Measurements from ENCODE around the gene RAB36.

RAB36 gene

DNA sequence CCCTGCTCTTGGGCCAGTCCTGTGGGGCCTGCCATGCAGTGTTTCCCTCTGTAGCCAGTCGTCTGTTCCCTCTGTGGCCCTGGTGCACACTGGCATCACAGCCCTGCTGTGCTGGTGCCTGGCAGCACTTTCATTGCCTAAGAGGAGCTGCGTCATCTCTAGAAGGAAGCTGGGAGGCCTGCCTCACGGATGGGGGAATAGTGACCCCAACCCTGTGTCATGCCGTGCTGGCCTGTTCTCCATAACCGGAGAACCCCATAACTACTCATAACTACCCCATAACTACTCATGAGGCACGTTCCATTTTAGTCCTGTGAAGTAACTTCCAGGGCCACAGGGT is 14.0 kb downstream of the RAB36 start:
- TF ChIP-seq, protein P1, sequence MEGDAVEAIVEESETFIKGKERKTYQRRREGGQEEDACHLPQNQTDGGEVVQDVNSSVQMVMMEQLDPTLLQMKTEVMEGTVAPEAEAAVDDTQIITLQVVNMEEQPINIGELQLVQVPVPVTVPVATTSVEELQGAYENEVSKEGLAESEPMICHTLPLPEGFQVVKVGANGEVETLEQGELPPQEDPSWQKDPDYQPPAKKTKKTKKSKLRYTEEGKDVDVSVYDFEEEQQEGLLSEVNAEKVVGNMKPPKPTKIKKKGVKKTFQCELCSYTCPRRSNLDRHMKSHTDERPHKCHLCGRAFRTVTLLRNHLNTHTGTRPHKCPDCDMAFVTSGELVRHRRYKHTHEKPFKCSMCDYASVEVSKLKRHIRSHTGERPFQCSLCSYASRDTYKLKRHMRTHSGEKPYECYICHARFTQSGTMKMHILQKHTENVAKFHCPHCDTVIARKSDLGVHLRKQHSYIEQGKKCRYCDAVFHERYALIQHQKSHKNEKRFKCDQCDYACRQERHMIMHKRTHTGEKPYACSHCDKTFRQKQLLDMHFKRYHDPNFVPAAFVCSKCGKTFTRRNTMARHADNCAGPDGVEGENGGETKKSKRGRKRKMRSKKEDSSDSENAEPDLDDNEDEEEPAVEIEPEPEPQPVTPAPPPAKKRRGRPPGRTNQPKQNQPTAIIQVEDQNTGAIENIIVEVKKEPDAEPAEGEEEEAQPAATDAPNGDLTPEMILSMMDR (IDR thresholded peaks at IDR 0.05; ENCODE audit: control insufficient read depth, insufficient read depth, low read depth, low read length, missing control alignments), result no peak
- no peak overlapping the region for H3K4me3 ChIP-seq (ENCODE audit: control insufficient read depth, low read depth, low read length)
- no peak for DNase-seq (ENCODE audit: low read depth)

- no peak overlapping the region for H3K4me3 ChIP-seq (ENCODE audit: control insufficient read depth, low read depth, low read length)
- TF ChIP-seq, protein P1 (IDR thresholded peaks at IDR 0.05; ENCODE audit: control insufficient read depth, insufficient read depth, low read depth, low read length, missing control alignments), result no peak
- DNase-seq (ENCODE audit: low read depth), result no peak
Measured at GRCh38 chr22:23161029-23161428, 15.8 kb downstream of the RAB36 start.

GRCh38 chr22:23161574-23161973 is 16.3 kb downstream of the RAB36 start:
- TF ChIP-seq, protein P1 (IDR thresholded peaks at IDR 0.05; ENCODE audit: control insufficient read depth, insufficient read depth, low read depth, low read length, missing control alignments), result no peak
- no peak for DNase-seq (ENCODE audit: low read depth)
- H3K4me3 ChIP-seq (ENCODE audit: control insufficient read depth, low read depth, low read length), result no peak overlapping the region

DNA sequence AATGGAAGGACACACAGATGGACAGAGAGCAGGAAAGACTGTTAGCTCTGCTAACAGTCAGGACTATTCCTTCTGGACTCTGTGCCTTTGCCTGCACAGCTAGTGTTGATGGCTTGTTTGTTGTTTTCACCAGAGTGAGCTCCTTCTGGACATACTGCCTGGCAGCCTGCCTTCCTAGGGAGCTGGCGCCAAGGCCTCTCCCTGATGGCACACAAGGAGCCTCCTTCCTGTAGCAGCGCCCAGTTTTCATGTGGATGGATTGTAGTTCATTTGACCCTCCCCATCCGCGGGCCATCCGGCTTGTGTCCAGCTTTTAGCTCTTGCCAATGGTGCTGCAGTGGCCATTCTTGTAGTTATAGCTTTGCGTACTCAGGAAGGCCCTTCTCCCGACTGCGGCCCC is 18.4 kb downstream of the RAB36 start:
- TF ChIP-seq, protein P1 (IDR thresholded peaks at IDR 0.05; ENCODE audit: control insufficient read depth, insufficient read depth, low read depth, low read length, missing control alignments), result no peak
- no peak for DNase-seq (ENCODE audit: low read depth)
- no peak overlapping the region for H3K4me3 ChIP-seq (ENCODE audit: control insufficient read depth, low read depth, low read length)

GRCh38 chr22:23164091-23164490 is 18.8 kb downstream of the RAB36 start:
- TF ChIP-seq, protein P1 (IDR thresholded peaks at IDR 0.05; ENCODE audit: control insufficient read depth, insufficient read depth, low read depth, low read length, missing control alignments), result no peak
- no peak overlapping the region for H3K4me3 ChIP-seq (ENCODE audit: control insufficient read depth, low read depth, low read length)
- no peak for DNase-seq (ENCODE audit: low read depth)

DNA sequence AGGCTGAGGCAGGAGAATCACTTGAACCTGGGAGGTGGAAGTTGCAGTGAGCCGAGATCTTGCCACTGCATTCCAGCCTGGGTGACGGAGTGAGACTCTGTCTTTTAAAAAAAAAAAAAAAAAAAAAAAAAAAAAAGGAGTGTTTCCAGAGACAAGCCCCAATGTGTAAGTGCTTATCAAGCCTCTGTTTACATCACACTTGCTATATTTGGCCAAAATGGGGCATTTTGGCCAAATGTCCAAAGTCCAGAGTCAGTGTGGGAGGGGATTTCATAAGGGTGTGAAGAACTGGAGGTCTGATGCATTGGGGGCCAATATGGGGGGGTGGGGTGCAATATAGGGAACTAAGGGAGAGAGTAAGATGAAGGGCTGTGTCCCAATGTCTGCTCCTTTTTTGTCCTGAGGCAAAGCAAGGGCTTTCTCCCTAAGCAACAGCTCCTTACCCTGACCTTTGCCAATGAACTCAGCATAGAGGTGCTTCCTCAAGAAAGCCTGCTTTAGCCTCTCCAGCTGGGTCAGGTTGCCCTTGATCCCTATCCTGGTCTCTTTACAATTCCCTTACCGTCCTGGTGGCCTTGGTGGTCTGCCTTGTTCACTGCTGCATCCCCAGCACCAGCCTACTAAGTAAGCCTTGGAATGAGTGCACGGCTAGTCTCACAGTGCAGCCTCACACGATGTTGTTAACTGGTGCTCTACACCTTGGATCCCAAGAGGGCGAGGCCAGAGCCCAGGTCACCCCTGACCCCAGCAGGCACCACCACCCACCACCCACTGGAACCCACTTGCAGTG is 21.0 kb downstream of the RAB36 start:
- H3K4me3 ChIP-seq (ENCODE audit: control insufficient read depth, low read depth, low read length), result no peak overlapping the region
- DNase-seq (ENCODE audit: low read depth), result no peak
- TF ChIP-seq, protein P1 (IDR thresholded peaks at IDR 0.05; ENCODE audit: control insufficient read depth, insufficient read depth, low read depth, low read length, missing control alignments), result no peak

All from AG09309 (cell line).